Astrocyte of the hippocampus (primary cell): Measurements from ENCODE around the gene NOXO1.
"Not testable (repeated sequence)": the region's sequence is repeated elsewhere in the genome, so short reads cannot be mapped to it uniquely, and the experiment has no call there.

ENCODE experiments used
- DNase-seq: peaks from one replicate; pipeline ENCODE4 v3.0.0; 2011; ENCODE audit warnings: low read depth, low spot score

The NOXO1 gene

GRCh38 chr16:2011726-2012125 lies 30.5 kb upstream of the NOXO1 start:
- not testable (repeated sequence) for DNase-seq

GRCh38 chr16:2009791-2010510 lies 28.7 kb upstream of the NOXO1 start, which contains the start of gene ZNF598:
Gene ZNF598 (minus strand): TSS chr16:2009821.
- DNase-seq = peak; percentile 96

- DNase-seq = no peak
Observed at GRCh38 chr16:2009164-2009711, 28.0 kb upstream of the NOXO1 start.

GRCh38 chr16:2008631-2009163 lies 27.4 kb upstream of the NOXO1 start:
- DNase-seq = no peak

GRCh38 chr16:2008009-2008526 lies 26.8 kb upstream of the NOXO1 start:
- DNase-seq = no peak

- DNase-seq = no peak
Observed at GRCh38 chr16:2007081-2007836, 26.0 kb upstream of the NOXO1 start.

- DNase-seq = no peak
Observed at GRCh38 chr16:2006317-2006716, 25.0 kb upstream of the NOXO1 start.

- DNase-seq = no peak
Observed at GRCh38 chr16:2005646-2006045, 24.4 kb upstream of the NOXO1 start.

GRCh38 chr16:2004795-2005517 lies 23.7 kb upstream of the NOXO1 start:
- no peak for DNase-seq

GRCh38 chr16:2003827-2004641 lies 22.8 kb upstream of the NOXO1 start:
- DNase-seq = peak; percentile 92

- no peak for DNase-seq
Observed at GRCh38 chr16:2003231-2003826, 22.1 kb upstream of the NOXO1 start.

- DNase-seq = no peak
Observed at GRCh38 chr16:2002406-2003230, 21.3 kb upstream of the NOXO1 start.

GRCh38 chr16:2001456-2002355 lies 20.4 kb upstream of the NOXO1 start:
- DNase-seq = no peak

GRCh38 chr16:2001035-2001434 lies 19.8 kb upstream of the NOXO1 start:
- no peak for DNase-seq

GRCh38 chr16:1999866-2000514 lies 18.7 kb upstream of the NOXO1 start:
- no peak for DNase-seq

- no peak for DNase-seq
Observed at GRCh38 chr16:1998852-1999801, 17.9 kb upstream of the NOXO1 start.

- DNase-seq = no peak
Observed at GRCh38 chr16:1998360-1998835, 17.1 kb upstream of the NOXO1 start.
